ENCODE data around the gene SORCS3. TPM values are rescaled to one million over a fixed set of nuclear protein-coding genes. Genes with fewer than 3 reads are reported as not detected.

The SORCS3 gene
- total RNA-seq, 4 donors from 2014 or later, result not detected

- Histone ChIP-seq H3K4me1 (no peaks in the 10 kb centered on the region), H3K27ac (no peak overlapping the region), H3K4me3 (no peak overlapping the region), H3K9me3 (no peaks in the 10 kb centered on the region), H3K36me3 (no peaks in the 10 kb centered on the region), H3K27me3 (no peaks in the 10 kb centered on the region)
- 27 to 60% methylated on average over 2 of the region's 2 CpGs for WGBS, 2 donors
- DNase-seq, result no peak
- TF ChIP-seq CTCF (IDR thresholded peaks at IDR 0.05), result no peak
- intact Hi-C loops (cut with DNase I), result no loop called here
Observed at GRCh38 chr10:104791471-104791870, 150.4 kb downstream of the SORCS3 start.

- no peak overlapping the region for H3K27ac ChIP-seq
- 91% methylated on average over 3 of the region's 3 CpGs for WGBS, 2 donors
- H3K36me3 ChIP-seq, result no peaks in the 10 kb centered on the region
- no peak for DNase-seq
- H3K9me3 ChIP-seq, result no peaks in the 10 kb centered on the region
- no peaks in the 10 kb centered on the region for H3K27me3 ChIP-seq
- no peak overlapping the region for H3K4me3 ChIP-seq
- no peaks in the 10 kb centered on the region for H3K4me1 ChIP-seq
- no peak for TF ChIP-seq CTCF (IDR thresholded peaks at IDR 0.05)
- no peak for TF ChIP-seq POLR2A (IDR thresholded peaks at IDR 0.05)
- intact Hi-C loops (cut with DNase I), result no loop called here
Observed at GRCh38 chr10:104795411-104795810, 154.3 kb downstream of the SORCS3 start.

- 37 to 41% methylated on average over 2 of the region's 2 CpGs for WGBS, 2 donors
- intact Hi-C loops (cut with DNase I), result no loop called here
- Histone ChIP-seq H3K27ac (no peak overlapping the region), H3K4me3 (no peak overlapping the region), H3K27me3 (no peaks in the 10 kb centered on the region), H3K4me1 (no peaks in the 10 kb centered on the region), H3K36me3 (no peaks in the 10 kb centered on the region), H3K9me3 (no peaks in the 10 kb centered on the region)
- DNase-seq, result no peak
- TF ChIP-seq CTCF (IDR thresholded peaks at IDR 0.05) (no peak), POLR2A (IDR thresholded peaks at IDR 0.05) (no peak)
Observed at GRCh38 chr10:104796823-104797222, 155.7 kb downstream of the SORCS3 start.

- Histone ChIP-seq H3K27me3 (no peaks in the 10 kb centered on the region), H3K36me3 (no peaks in the 10 kb centered on the region), H3K9me3 (no peaks in the 10 kb centered on the region), H3K4me1 (no peaks in the 10 kb centered on the region), H3K27ac (no peak overlapping the region), H3K4me3 (no peak overlapping the region)
- 71 to 100% methylated on average over 1 of the region's 1 CpG for WGBS, 2 donors
- intact Hi-C loops (cut with DNase I), result no loop called here
- DNase-seq, result no peak
- TF ChIP-seq POLR2A (IDR thresholded peaks at IDR 0.05), result no peak
- no peak for TF ChIP-seq CTCF (IDR thresholded peaks at IDR 0.05)
Observed at GRCh38 chr10:104802941-104803340, 161.9 kb downstream of the SORCS3 start.

GRCh38 chr10:104804880-104805279 is 163.8 kb downstream of the SORCS3 start:
- Histone ChIP-seq H3K27me3 (no peaks in the 10 kb centered on the region), H3K27ac (no peak overlapping the region), H3K4me3 (no peak overlapping the region), H3K9me3 (peaks cover 0 to 7% (median 0%) of the 10 kb centered on the region in 3 donors), H3K36me3 (no peaks in the 10 kb centered on the region), H3K4me1 (no peaks in the 10 kb centered on the region)
- TF ChIP-seq POLR2A (IDR thresholded peaks at IDR 0.05), result no peak
- TF ChIP-seq CTCF (IDR thresholded peaks at IDR 0.05), result no peak
- DNase-seq, result no peak
- WGBS, 2 donors, result 75 to 77% methylated on average over 1 of the region's 1 CpG
- intact Hi-C loops (cut with DNase I), result no loop called here

Data from esophagus squamous epithelium (tissue), 5 donors.